ENCODE measurements around the gene ODC1.
A peak's percentile ranks its signal among the peaks of the same experiment; 100 is the strongest.
"Not testable (repeated sequence)": the region's sequence is repeated elsewhere in the genome, so short reads cannot be mapped to it uniquely, and the experiment has no call there.

The ODC1 gene

GRCh38 chr2:10447300-10447894 is 730 bp downstream of the ODC1 start:
- H3K4me3 ChIP-seq (ENCODE audit: low read length), result peak overlapping the region; percentile 64
- TF ChIP-seq CTCF (IDR thresholded peaks at IDR 0.05; ENCODE audit: insufficient read depth, low read depth, low read length, missing control alignments), result no peak
- peak; percentile 33 for DNase-seq (ENCODE audit: low read depth)

- peak overlapping the region; percentile 64 for H3K4me3 ChIP-seq (ENCODE audit: low read length)
- TF ChIP-seq CTCF (IDR thresholded peaks at IDR 0.05; ENCODE audit: insufficient read depth, low read depth, low read length, missing control alignments), result no peak
- no peak for DNase-seq (ENCODE audit: low read depth)
These were observed 1.5 kb downstream of the ODC1 start for GRCh38 chr2:10446631-10447030.

GRCh38 chr2:10444463-10444862 is 3.7 kb downstream of the ODC1 start:
- no peak overlapping the region for H3K4me3 ChIP-seq (ENCODE audit: low read length)
- DNase-seq (ENCODE audit: low read depth), result no peak
- no peak for TF ChIP-seq CTCF (IDR thresholded peaks at IDR 0.05; ENCODE audit: insufficient read depth, low read depth, low read length, missing control alignments)

- not testable (repeated sequence) for H3K4me3 ChIP-seq (ENCODE audit: low read length); DNase-seq (ENCODE audit: low read depth)
These were observed 5.5 kb downstream of the ODC1 start for GRCh38 chr2:10442469-10443126.

GRCh38 chr2:10441948-10442347 is 6.2 kb downstream of the ODC1 start:
- H3K4me3 ChIP-seq (ENCODE audit: low read length), result no peak overlapping the region
- no peak for TF ChIP-seq CTCF (IDR thresholded peaks at IDR 0.05; ENCODE audit: insufficient read depth, low read depth, low read length, missing control alignments)
- no peak for DNase-seq (ENCODE audit: low read depth)

- no peak for TF ChIP-seq CTCF (IDR thresholded peaks at IDR 0.05; ENCODE audit: insufficient read depth, low read depth, low read length, missing control alignments)
- DNase-seq (ENCODE audit: low read depth), result no peak
- no peak overlapping the region for H3K4me3 ChIP-seq (ENCODE audit: low read length)
These were observed 7.4 kb downstream of the ODC1 start for GRCh38 chr2:10440736-10441135.

GRCh38 chr2:10439971-10440370 is 8.2 kb downstream of the ODC1 start:
- TF ChIP-seq CTCF (IDR thresholded peaks at IDR 0.05; ENCODE audit: insufficient read depth, low read depth, low read length, missing control alignments), result no peak
- DNase-seq (ENCODE audit: low read depth), result no peak
- H3K4me3 ChIP-seq (ENCODE audit: low read length), result no peak overlapping the region
